IMR-90 (cell line): Measurements from ENCODE around the gene NCKAP5. TPM values are rescaled to one million over a fixed set of nuclear protein-coding genes. Genes with fewer than 3 reads are reported as not detected.

Source experiments
- CHD1 ChIP-seq: IDR thresholded peaks from 2 replicates; pipeline ENCODE4 v1.6.1; 2012; ENCODE audit warnings: low read depth, low read length, improper control_type of control experiment
- CTCF ChIP-seq: conservative IDR thresholded peaks from 2 replicates; pipeline ENCODE4 v1.5.1; 2012; ENCODE audit warnings: mild to moderate bottlenecking, low read depth, low read length, improper control_type of control experiment
- FOS ChIP-seq: fragments of 150-350 bp; IDR thresholded peaks from 2 replicates; pipeline ENCODE4 v1.6.1; 2016; ENCODE audit warnings: low read depth, low read length
- SMC3 ChIP-seq: fragments of 150-350 bp; IDR thresholded peaks from 2 replicates; pipeline ENCODE4 v1.6.1; 2016; ENCODE audit warnings: low read depth, mild to moderate bottlenecking, antibody characterized with exemption, low read length, moderate library complexity
- USF2 ChIP-seq: fragments of 150-350 bp; IDR thresholded peaks from 2 replicates; pipeline ENCODE4 v1.6.1; 2017; ENCODE audit warnings: mild to moderate bottlenecking, antibody characterized with exemption, low read length, low read depth
- polyA plus RNA-seq, 3 experiments: library from polyadenylated mRNA; depleted of rRNA; stranded (reverse); fragments of >200 nt; gene quantifications; 2 replicates each; pipeline ENCODE4 v1.2.3, GENCODE V29; 2012; ENCODE audit warnings: low replicate concordance in 1 of 3
- total RNA-seq: library from RNA; depleted of rRNA; stranded (reverse); fragments of >200 nt; gene quantifications from 2 replicates; pipeline ENCODE4 v1.2.3, GENCODE V29; 2012

NCKAP5 gene
- total and polyA plus RNA-seq, 2 of the 4 experiments (the other 2 are of a cell fraction) = 2.7 to 3.9 TPM

- no peak for TF ChIP-seq CTCF
- no peak for TF ChIP-seq SMC3
- TF ChIP-seq CHD1 = no peak
- no peak for TF ChIP-seq USF2
- no peak for TF ChIP-seq FOS
Observed at GRCh38 chr2:133240491-133241223, 327.6 kb downstream of the NCKAP5 start (continued).
